Upper lobe of right lung (tissue), 1 donor: ENCODE measurements around the gene KCNE4. TPM values are rescaled to one million over a fixed set of nuclear protein-coding genes. Genes with fewer than 3 reads are reported as not detected.

Experiments used
- ATAC-seq: fragments of 200-7000 bp; cut with Tn5 transposase; one replicate; pipeline ENCODE4 v1.9.1; 2020; ENCODE audit warnings: mild to moderate bottlenecking, moderate library complexity
- DNase-seq: peaks from one replicate; pipeline ENCODE4 v3.0.0-alpha.2; 2020
- H3K27ac ChIP-seq: fragments of 200-600 bp; one replicate; pipeline ENCODE4 v1.8.0; 2022
- H3K27me3 ChIP-seq: fragments of 200-600 bp; one replicate; pipeline ENCODE4 v1.8.0; 2022; ENCODE audit warnings: mild to moderate bottlenecking
- H3K36me3 ChIP-seq: fragments of 200-600 bp; one replicate; pipeline ENCODE4 v1.8.0; 2022
- H3K4me1 ChIP-seq: fragments of 200-600 bp; one replicate; pipeline ENCODE4 v1.8.0; 2022
- H3K4me3 ChIP-seq: fragments of 200-600 bp; one replicate; pipeline ENCODE4 v1.8.0; 2022; ENCODE audit warnings: mild to moderate bottlenecking
- H3K9me3 ChIP-seq: fragments of 200-600 bp; one replicate; pipeline ENCODE4 v1.8.0; 2022
- CTCF ChIP-seq: fragments of 200-600 bp; IDR thresholded peaks from one replicate; pipeline ENCODE4 v1.8.0; 2022; ENCODE audit warnings: antibody characterized with exemption
- intact Hi-C: fragments of 100-400 bp; cut with DNase I; formaldehyde crosslinking; loops from one replicate; pipeline ENCODE4 v1.11.0; 2022
- total RNA-seq: library from RNA; stranded (reverse); fragmentation: NEBNext Ultra II Directional; extraction: Animal tissue kit (Norgen Biotek cat#: 25700); gene quantifications from one replicate; pipeline ENCODE4 v1.2.1, GENCODE V29; 2021
- donor health status: DM: no; HTN: yes; CAD: no; lungs with severe emphysema.

Gene KCNE4
- total RNA-seq, 1 donor from 2014 or later: 0.61 TPM

GRCh38 chr2:223026357-223027110, 25.5 kb upstream of the KCNE4 start:
- no peaks in the 10 kb centered on the region for H3K4me1 ChIP-seq
- no peak overlapping the region for H3K27ac ChIP-seq
- H3K9me3 ChIP-seq: no peaks in the 10 kb centered on the region
- DNase-seq: no peak
- H3K36me3 ChIP-seq: no peaks in the 10 kb centered on the region
- H3K27me3 ChIP-seq: no peaks in the 10 kb centered on the region
- intact Hi-C loops: no loop called here
- H3K4me3 ChIP-seq: no peak overlapping the region
- TF ChIP-seq CTCF: no peak
- no peak for ATAC-seq

- ATAC-seq (no peak), DNase-seq (no peak)
- TF ChIP-seq CTCF: no peak
- H3K4me1 ChIP-seq: no peaks in the 10 kb centered on the region
- H3K4me3 ChIP-seq: no peak overlapping the region
- intact Hi-C loops: no loop called here
- no peak overlapping the region for H3K27ac ChIP-seq
- H3K27me3 ChIP-seq: no peaks in the 10 kb centered on the region
- H3K9me3 ChIP-seq: no peaks in the 10 kb centered on the region
- no peaks in the 10 kb centered on the region for H3K36me3 ChIP-seq
These were observed 24.5 kb upstream of the KCNE4 start for GRCh38 chr2:223027442-223027841.

GRCh38 chr2:223029287-223029686, 22.7 kb upstream of the KCNE4 start:
- no peak for ATAC-seq
- H3K36me3 ChIP-seq: no peaks in the 10 kb centered on the region
- H3K4me1 ChIP-seq: no peaks in the 10 kb centered on the region
- no peak overlapping the region for H3K27ac ChIP-seq
- DNase-seq: no peak
- H3K9me3 ChIP-seq: no peaks in the 10 kb centered on the region
- H3K4me3 ChIP-seq: no peak overlapping the region
- no peaks in the 10 kb centered on the region for H3K27me3 ChIP-seq
- TF ChIP-seq CTCF: no peak
- intact Hi-C loops: no loop called here

DNA sequence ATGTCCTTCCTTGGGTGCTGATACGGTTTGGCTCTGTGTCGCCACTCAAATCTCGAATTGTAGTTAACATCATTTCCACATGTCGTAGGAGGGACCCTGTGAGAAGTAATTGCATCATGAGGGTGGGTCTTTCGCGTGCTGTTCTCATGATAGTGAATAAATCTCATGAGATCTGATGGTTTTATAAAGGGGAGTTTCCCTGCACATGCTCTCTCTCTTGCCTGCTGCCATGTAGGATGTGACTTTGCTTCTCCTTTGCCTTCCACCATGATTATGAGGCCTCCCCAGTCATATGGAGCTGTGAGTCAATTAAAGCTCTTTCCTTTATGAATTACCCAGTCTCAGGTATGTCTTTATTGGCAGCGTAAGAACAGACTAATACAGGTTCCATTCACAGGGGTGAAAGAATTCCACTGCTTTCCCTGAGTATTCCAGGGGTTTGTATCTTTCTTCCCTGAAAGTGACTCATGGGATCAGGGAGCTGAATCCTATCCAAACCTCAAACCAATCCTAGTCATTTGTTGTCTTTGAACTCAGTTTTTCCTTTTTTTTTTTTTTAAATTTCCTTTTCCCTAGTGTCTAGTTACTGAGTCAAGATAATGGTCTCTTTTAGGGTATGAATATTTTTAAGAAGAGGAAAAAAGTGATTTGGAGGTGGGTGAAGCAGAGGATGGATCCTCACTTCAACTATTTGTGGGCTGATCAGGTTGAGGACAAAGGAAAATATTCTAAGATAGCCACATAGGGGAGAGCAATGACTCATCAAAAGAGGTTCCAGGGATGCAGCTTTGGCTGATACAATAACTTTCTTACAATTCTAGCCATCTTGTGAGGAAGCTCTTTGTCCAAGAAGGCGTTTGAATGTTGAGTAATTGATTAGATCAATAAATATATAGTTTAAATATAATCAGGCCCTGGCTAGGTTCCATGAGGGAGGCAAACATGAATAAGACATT, 19.5 kb upstream of the KCNE4 start:
- H3K9me3 ChIP-seq: no peaks in the 10 kb centered on the region
- no peaks in the 10 kb centered on the region for H3K27me3 ChIP-seq
- H3K27ac ChIP-seq: no peak overlapping the region
- no peak overlapping the region for H3K4me3 ChIP-seq
- no peaks in the 10 kb centered on the region for H3K36me3 ChIP-seq
- DNase-seq (no peak), ATAC-seq (no peak)
- intact Hi-C loops: no loop called here
- no peaks in the 10 kb centered on the region for H3K4me1 ChIP-seq
- TF ChIP-seq CTCF: no peak

- DNase-seq: no peak
- no peaks in the 10 kb centered on the region for H3K27me3 ChIP-seq
- no peak for ATAC-seq
- H3K9me3 ChIP-seq: no peaks in the 10 kb centered on the region
- H3K27ac ChIP-seq: no peak overlapping the region
- TF ChIP-seq CTCF: no peak
- no peaks in the 10 kb centered on the region for H3K4me1 ChIP-seq
- no peak overlapping the region for H3K4me3 ChIP-seq
- intact Hi-C loops: no loop called here
- H3K36me3 ChIP-seq: no peaks in the 10 kb centered on the region
These were observed 17.6 kb upstream of the KCNE4 start for GRCh38 chr2:223034221-223034975.
